B cell (primary cell): ENCODE measurements around the gene ZMYM5. TPM values are rescaled to one million over a fixed set of nuclear protein-coding genes. Genes with fewer than 3 reads are reported as not detected.

Experiments used
- ATAC-seq: fragments of 200-7000 bp; cut with Tn5 transposase; one replicate; pipeline ENCODE4 v1.10.0; 2021; ENCODE audit warnings: low read depth, mild to moderate bottlenecking, moderate number of reproducible peaks, moderate library complexity
- CTCF ChIA-PET: fragments of 350-600 bp; sonication (Branson Sonifier 250); formaldehyde crosslinking; loops from one replicate; lab custom pipeline; 2021; ENCODE audit warnings: antibody characterized with exemption, inconsistent platforms; lab: Charles Lee
- POLR2A ChIA-PET: fragments of 350-600 bp; sonication (Branson Sonifier 250); formaldehyde crosslinking; loops from one replicate; lab custom pipeline; 2021; ENCODE audit warnings: antibody characterized with exemption; lab: Charles Lee
- DNase-seq: peaks from one replicate; pipeline ENCODE4 v3.0.0; 2013
- H2AFZ ChIP-seq: 2 replicates; pipeline ENCODE4 v1.6.1; 2012; ENCODE audit warnings: mild to moderate bottlenecking, low read depth, low read length; ENCODE audit not compliant: insufficient read depth, poor library complexity, severe bottlenecking
- H3K27ac ChIP-seq, 2 donors: 1 replicate in 1 of 2; 2 replicates in 1 of 2; pipeline ENCODE4 v1.5.1; 2012 to 2013; ENCODE audit warnings: low read length in 2 of 2, mild to moderate bottlenecking in 2 of 2, moderate library complexity in 1 of 2
- H3K27me3 ChIP-seq, 4 experiments: fragments of 200-600 bp in 1 of 4; sonication (generic) in 1 of 4; replicated peaks in 1 of 4; 1 replicate in 2 of 4; 2 replicates in 2 of 4; pipeline versions ENCODE4 v1.6.1 to v1.7.0; 2013 to 2016; ENCODE audit warnings: low read length in 3 of 4, mild to moderate bottlenecking in 2 of 4, mixed read lengths in 1 of 4, moderate library complexity in 1 of 4; ENCODE audit not compliant: insufficient read depth in 4 of 4, control insufficient read depth in 3 of 4; ENCODE audit errors: control extremely low read depth in 1 of 4
- H3K36me3 ChIP-seq, 2 experiments: replicated peaks in 1 of 2; 1 replicate in 1 of 2; 2 replicates in 1 of 2; pipeline versions ENCODE4 v1.6.1 to v1.7.1; 2013; ENCODE audit warnings: low read length in 1 of 2; ENCODE audit not compliant: insufficient read depth in 2 of 2, control insufficient read depth in 1 of 2; ENCODE audit errors: control extremely low read depth in 1 of 2, extremely low read depth in 1 of 2
- H3K4me1 ChIP-seq, 2 donors: fragments of 200-600 bp in 1 of 2; sonication (generic) in 1 of 2; 1 replicate in 1 of 2; 2 replicates in 1 of 2; pipeline versions ENCODE4 v1.5.1 to v1.6.1; 2013 to 2017; ENCODE audit warnings: low read length in 2 of 2; ENCODE audit not compliant: control insufficient read depth in 2 of 2, insufficient read depth in 2 of 2
- H3K4me2 ChIP-seq: replicated peaks from 2 replicates; pipeline ENCODE3; 2012; ENCODE audit warnings: mild to moderate bottlenecking, low read depth, low read length; ENCODE audit not compliant: poor library complexity, severe bottlenecking
- H3K4me3 ChIP-seq, 5 experiments: fragments of 200-600 bp in 1 of 5; sonication (generic) in 1 of 5; 1 replicate in 3 of 5; 2 replicates in 2 of 5; pipeline versions ENCODE4 v1.5.1 to v1.7.0; 2011 to 2016; ENCODE audit warnings: low read length in 4 of 5, mild to moderate bottlenecking in 4 of 5, low read depth in 2 of 5, control low read depth in 1 of 5, moderate library complexity in 1 of 5; ENCODE audit not compliant: insufficient read depth in 1 of 5; ENCODE audit errors: control extremely low read depth in 1 of 5, extremely low read depth in 1 of 5
- H3K79me2 ChIP-seq: fragments of 200-600 bp; sonication (generic); one replicate; pipeline ENCODE4 v1.6.0; 2016; ENCODE audit warnings: low read length; ENCODE audit not compliant: control insufficient read depth, insufficient read depth
- H3K9ac ChIP-seq: fragments of 200-600 bp; sonication (generic); 2 replicates; pipeline ENCODE4 v1.6.1; 2017; ENCODE audit warnings: mild to moderate bottlenecking, low read length, moderate library complexity
- H3K9me3 ChIP-seq, 3 donors: one replicate each; pipeline versions ENCODE4 v1.6.1 to v1.7.1; 2013; ENCODE audit warnings: low read length in 2 of 3; ENCODE audit not compliant: control insufficient read depth in 2 of 3, insufficient read depth in 1 of 3; ENCODE audit errors: control extremely low read depth in 1 of 3
- H4K20me1 ChIP-seq: 2 replicates; pipeline ENCODE4 v1.6.0; 2012; ENCODE audit warnings: mild to moderate bottlenecking, low read length; ENCODE audit not compliant: insufficient read depth, control insufficient read depth, poor library complexity, severe bottlenecking
- H3K27ac Mint-ChIP-seq: one replicate; pipeline ENCODE4 v1.8.0; 2021; ENCODE audit warnings: mixed read lengths
- H3K27me3 Mint-ChIP-seq: one replicate; pipeline ENCODE4 v1.8.0; 2021; ENCODE audit warnings: mixed read lengths
- H3K4me1 Mint-ChIP-seq: one replicate; pipeline ENCODE4 v1.8.0; 2021; ENCODE audit warnings: mixed read lengths
- H3K4me3 Mint-ChIP-seq: one replicate; pipeline ENCODE4 v1.8.0; 2021; ENCODE audit warnings: mixed read lengths
- H3K9me3 Mint-ChIP-seq: one replicate; pipeline ENCODE4 v1.8.0; 2022; ENCODE audit warnings: mixed read lengths; ENCODE audit not compliant: insufficient read depth
- CTCF ChIP-seq: fragments of 200-600 bp; IDR thresholded peaks from one replicate; pipeline ENCODE4 v1.8.0; 2022; ENCODE audit warnings: antibody characterized with exemption, mild to moderate bottlenecking
- EZH2 ChIP-seq: IDR thresholded peaks from 2 replicates; pipeline ENCODE4 v1.6.1; 2012; ENCODE audit warnings: borderline replicate concordance, low read depth, mild to moderate bottlenecking, moderate library complexity, low read length; ENCODE audit not compliant: insufficient read depth, poor library complexity, severe bottlenecking
- WGBS: methylation state at CpG from one replicate; pipeline ENCODE4 v1.1.5; 2013; ENCODE audit warnings: missing lambda C conversion rate; ENCODE audit not compliant: insufficient coverage; 5-methylcytosine and 5-hydroxymethylcytosine counted together
- intact Hi-C: fragments of 100-400 bp; cut with micrococcal nuclease; formaldehyde crosslinking; loops from one replicate; pipeline ENCODE4 v1.10.0; 2022
- polyA plus RNA-seq: library from polyadenylated mRNA; depleted of rRNA; stranded (reverse); fragments of >200 nt; gene quantifications from 2 replicates; pipeline ENCODE4 v1.2.3, GENCODE V29; 2012
- total RNA-seq, 2 donors: library from RNA; stranded (reverse); fragments of 120-200 nt in 1 of 2; gene quantifications; 1 replicate in 1 of 2; 2 replicates in 1 of 2; pipeline versions ENCODE4 v1.2.3 to v1.2.4, GENCODE V29; 2013 to 2022

Gene ZMYM5
- total and polyA plus RNA-seq, 2 donors (not counting 1 experiment from before 2014, with no cell fraction given) = 14.3 to 23.0 TPM

- no peak for TF ChIP-seq EZH2
- TF ChIP-seq CTCF = no peak
- H3K27ac Mint-ChIP-seq = no peak overlapping the region
- Histone ChIP-seq H4K20me1 (no peaks in the 10 kb centered on the region), H3K27me3 (no peaks in the 10 kb centered on the region), H3K27ac (no peak overlapping the region), H3K36me3 (no peaks in the 10 kb centered on the region), H3K9ac (no peak overlapping the region), H3K4me1 (no peaks in the 10 kb centered on the region), H3K9me3 (no peaks in the 10 kb centered on the region), H3K79me2 (no peaks in the 10 kb centered on the region), H3K4me2 (no peak overlapping the region), H3K4me3 (no peak overlapping the region), H2AFZ (no peak overlapping the region)
- ChIA-PET POLR2A (no interaction called here), CTCF (no interaction called here)
- no peaks in the 10 kb centered on the region for H3K27me3 Mint-ChIP-seq
- WGBS = 100% methylated on average over 2 of the region's 4 CpGs
- no peaks in the 10 kb centered on the region for H3K9me3 Mint-ChIP-seq
- ATAC-seq = no peak
- intact Hi-C loops = no loop called here
- H3K4me1 Mint-ChIP-seq = peaks cover 1% of the 10 kb centered on the region
- H3K4me3 Mint-ChIP-seq = no peak overlapping the region
- DNase-seq = no peak
These were observed 68.8 kb downstream of the ZMYM5 start for GRCh38 chr13:19794631-19795030.

- Mint-ChIP-seq H3K27me3 (no peaks in the 10 kb centered on the region), H3K4me3 (no peak overlapping the region), H3K27ac (no peak overlapping the region), H3K9me3 (no peaks in the 10 kb centered on the region), H3K4me1 (peaks cover 1% of the 10 kb centered on the region)
- Histone ChIP-seq H3K36me3 (no peaks in the 10 kb centered on the region), H3K79me2 (no peaks in the 10 kb centered on the region), H3K4me1 (no peaks in the 10 kb centered on the region), H3K4me2 (no peak overlapping the region), H2AFZ (no peak overlapping the region), H3K27me3 (no peaks in the 10 kb centered on the region), H3K9me3 (no peaks in the 10 kb centered on the region), H3K4me3 (no peak overlapping the region), H3K27ac (no peak overlapping the region), H3K9ac (no peak overlapping the region), H4K20me1 (no peaks in the 10 kb centered on the region)
- DNase-seq (no peak), ATAC-seq (no peak)
- ChIA-PET POLR2A (no interaction called here), CTCF (no interaction called here)
- intact Hi-C loops = no loop called here
- 99% methylated on average over 6 of the region's 7 CpGs for WGBS
- TF ChIP-seq CTCF (no peak), EZH2 (no peak)
These were observed 71.4 kb downstream of the ZMYM5 start for GRCh38 chr13:19791953-19792537.
